IMR-90 (cell line): ENCODE results near the gene SLC8A3.

Source experiments
- CTCF ChIP-seq: conservative IDR thresholded peaks from 2 replicates; pipeline ENCODE4 v1.5.1; 2012; ENCODE audit warnings: mild to moderate bottlenecking, low read depth, low read length, improper control_type of control experiment
- USF2 ChIP-seq: fragments of 150-350 bp; IDR thresholded peaks from 2 replicates; pipeline ENCODE4 v1.6.1; 2017; ENCODE audit warnings: mild to moderate bottlenecking, antibody characterized with exemption, low read length, low read depth

- no peak for TF ChIP-seq CTCF
- no peak for TF ChIP-seq USF2
These were observed 159.2 kb downstream of the SLC8A3 start for GRCh38 chr14:70029296-70030132.
